H1 (cell line): Measurements from ENCODE around the gene NRXN2. TPM values are rescaled to one million over a fixed set of nuclear protein-coding genes. Genes with fewer than 3 reads are reported as not detected.

Source experiments
- CEBPB ChIP-seq: IDR thresholded peaks from 2 replicates; pipeline ENCODE4 v1.6.1; 2012; ENCODE audit warnings: low read depth, low read length
- KDM1A ChIP-seq: fragments of 200-600, 300-600 bp; sonication (generic); IDR thresholded peaks from 2 replicates; pipeline ENCODE4 v1.7.1; 2016; ENCODE audit warnings: mild to moderate bottlenecking, low read length, borderline replicate concordance
- SP4 ChIP-seq: IDR thresholded peaks from 2 replicates; pipeline ENCODE4 v1.6.1; 2012; ENCODE audit warnings: low read length, inconsistent platforms
- TBP ChIP-seq: IDR thresholded peaks from 2 replicates; pipeline ENCODE4 v1.6.1; 2011; ENCODE audit warnings: low read depth, low read length, improper control_type of control experiment
- YY1 ChIP-seq: IDR thresholded peaks from 2 replicates; pipeline ENCODE4 v1.6.1; 2011; ENCODE audit warnings: low read depth, mild to moderate bottlenecking, low read length
- polyA plus RNA-seq, 7 experiments: library from polyadenylated mRNA; depleted of rRNA in 3 of 7; stranded (reverse) in 5 of 7; unstranded in 2 of 7; fragments of >200 nt in 5 of 7; fragments of 200-250 nt in 2 of 7; gene quantifications; 1 replicate in 5 of 7; 2 replicates in 1 of 7; 4 replicates in 1 of 7; pipeline versions ENCODE4 v1.2.1 to v1.2.3, GENCODE V29; 2011 to 2013; ENCODE audit warnings: missing spikeins in 2 of 7, mixed read lengths in 2 of 7
- total RNA-seq: library from RNA; stranded (reverse); fragmentation: NEBNext Ultra II Directional; extraction: Animal tissue kit (Norgen Biotek cat#: 25700); gene quantifications from 2 replicates; pipeline ENCODE4 v1.2.1, GENCODE V29; 2021
- TF ChIP-seq, protein P1 (sequence below): IDR thresholded peaks from 2 replicates; pipeline ENCODE4 v1.6.1; 2011; ENCODE audit warnings: low read length, improper control_type of control experiment
- TF ChIP-seq, protein P2 (sequence below): IDR thresholded peaks from 2 replicates; pipeline ENCODE4 v1.6.1; 2012; ENCODE audit warnings: low read length, inconsistent platforms

NRXN2 gene
- total and polyA plus RNA-seq, 2 of the 8 experiments (the other 6 are each of a cell fraction or from before 2014, with no cell fraction given) = 1.3 to 11.5 TPM

DNA sequence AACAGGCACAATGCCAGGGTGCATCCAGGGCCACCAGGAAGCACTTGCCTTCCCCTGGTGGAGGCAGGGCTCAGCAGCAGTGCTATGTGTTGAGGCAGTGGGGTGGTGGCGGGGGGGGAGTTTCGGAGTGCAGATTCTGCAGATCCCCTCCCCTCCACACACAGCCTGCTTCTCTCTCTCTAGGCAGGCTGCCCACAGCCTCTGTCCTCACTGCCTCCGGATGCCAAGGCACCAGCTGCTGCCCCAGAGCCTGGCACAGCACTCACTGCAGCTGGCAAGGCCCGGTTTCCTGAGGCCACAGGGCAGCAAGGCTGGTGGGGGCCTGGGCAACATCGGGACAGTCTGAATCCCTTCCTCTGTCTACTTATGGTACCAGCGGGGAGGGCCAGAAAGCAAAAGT, 35.8 kb downstream of the NRXN2 start (continued):
- TF ChIP-seq, protein P1, sequence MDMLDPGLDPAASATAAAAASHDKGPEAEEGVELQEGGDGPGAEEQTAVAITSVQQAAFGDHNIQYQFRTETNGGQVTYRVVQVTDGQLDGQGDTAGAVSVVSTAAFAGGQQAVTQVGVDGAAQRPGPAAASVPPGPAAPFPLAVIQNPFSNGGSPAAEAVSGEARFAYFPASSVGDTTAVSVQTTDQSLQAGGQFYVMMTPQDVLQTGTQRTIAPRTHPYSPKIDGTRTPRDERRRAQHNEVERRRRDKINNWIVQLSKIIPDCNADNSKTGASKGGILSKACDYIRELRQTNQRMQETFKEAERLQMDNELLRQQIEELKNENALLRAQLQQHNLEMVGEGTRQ = no peak
- TF ChIP-seq CEBPB (no peak), KDM1A (no peak), SP4 (no peak), TBP (no peak), YY1 (no peak)
- TF ChIP-seq, protein P2, sequence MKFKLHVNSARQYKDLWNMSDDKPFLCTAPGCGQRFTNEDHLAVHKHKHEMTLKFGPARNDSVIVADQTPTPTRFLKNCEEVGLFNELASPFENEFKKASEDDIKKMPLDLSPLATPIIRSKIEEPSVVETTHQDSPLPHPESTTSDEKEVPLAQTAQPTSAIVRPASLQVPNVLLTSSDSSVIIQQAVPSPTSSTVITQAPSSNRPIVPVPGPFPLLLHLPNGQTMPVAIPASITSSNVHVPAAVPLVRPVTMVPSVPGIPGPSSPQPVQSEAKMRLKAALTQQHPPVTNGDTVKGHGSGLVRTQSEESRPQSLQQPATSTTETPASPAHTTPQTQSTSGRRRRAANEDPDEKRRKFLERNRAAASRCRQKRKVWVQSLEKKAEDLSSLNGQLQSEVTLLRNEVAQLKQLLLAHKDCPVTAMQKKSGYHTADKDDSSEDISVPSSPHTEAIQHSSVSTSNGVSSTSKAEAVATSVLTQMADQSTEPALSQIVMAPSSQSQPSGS = no peak
